Mesothelial cell of epicardium (in vitro differentiated cells): ENCODE results near the gene CDK2. TPM values are rescaled to one million over a fixed set of nuclear protein-coding genes. Genes with fewer than 3 reads are reported as not detected.

Source experiments
- DNase-seq, 2 experiments: peaks; one replicate each; pipeline ENCODE4 v3.0.0; 2021; ENCODE audit warnings: low spot score in 2 of 2; ENCODE audit not compliant: unreplicated experiment in 2 of 2
- H3K27ac Mint-ChIP-seq: 2 replicates; pipeline ENCODE4 v1.8.0; 2021; ENCODE audit warnings: mixed read lengths
- H3K27me3 Mint-ChIP-seq: 2 replicates; pipeline ENCODE4 v1.8.0; 2021; ENCODE audit warnings: low read depth, mixed read lengths
- H3K36me3 Mint-ChIP-seq: 2 replicates; pipeline ENCODE4 v1.8.0; 2021; ENCODE audit warnings: mixed read lengths
- H3K4me1 Mint-ChIP-seq: 2 replicates; pipeline ENCODE4 v1.8.0; 2021; ENCODE audit warnings: mixed read lengths
- H3K4me3 Mint-ChIP-seq: 2 replicates; pipeline ENCODE4 v1.8.0; 2021; ENCODE audit warnings: mild to moderate bottlenecking, moderate library complexity, mixed read lengths
- H3K9me3 Mint-ChIP-seq: 2 replicates; pipeline ENCODE4 v1.8.0; 2021; ENCODE audit warnings: mixed read lengths
- total RNA-seq: library from RNA; stranded (reverse); gene quantifications from 3 replicates; pipeline ENCODE4 v1.2.1, GENCODE V29; 2021
- TF ChIP-seq, protein P1 (sequence below): fragments of 200-600 bp; sonication (generic); IDR thresholded peaks from one replicate; pipeline ENCODE4 v1.5.0; 2021; ENCODE audit warnings: antibody characterized with exemption; ENCODE audit not compliant: unreplicated experiment

Gene CDK2
- total RNA-seq, 1 donor from 2014 or later = 52.4 TPM

GRCh38 chr12:55931780-55932550, 34.7 kb upstream of the CDK2 start:
- TF ChIP-seq, protein P1, sequence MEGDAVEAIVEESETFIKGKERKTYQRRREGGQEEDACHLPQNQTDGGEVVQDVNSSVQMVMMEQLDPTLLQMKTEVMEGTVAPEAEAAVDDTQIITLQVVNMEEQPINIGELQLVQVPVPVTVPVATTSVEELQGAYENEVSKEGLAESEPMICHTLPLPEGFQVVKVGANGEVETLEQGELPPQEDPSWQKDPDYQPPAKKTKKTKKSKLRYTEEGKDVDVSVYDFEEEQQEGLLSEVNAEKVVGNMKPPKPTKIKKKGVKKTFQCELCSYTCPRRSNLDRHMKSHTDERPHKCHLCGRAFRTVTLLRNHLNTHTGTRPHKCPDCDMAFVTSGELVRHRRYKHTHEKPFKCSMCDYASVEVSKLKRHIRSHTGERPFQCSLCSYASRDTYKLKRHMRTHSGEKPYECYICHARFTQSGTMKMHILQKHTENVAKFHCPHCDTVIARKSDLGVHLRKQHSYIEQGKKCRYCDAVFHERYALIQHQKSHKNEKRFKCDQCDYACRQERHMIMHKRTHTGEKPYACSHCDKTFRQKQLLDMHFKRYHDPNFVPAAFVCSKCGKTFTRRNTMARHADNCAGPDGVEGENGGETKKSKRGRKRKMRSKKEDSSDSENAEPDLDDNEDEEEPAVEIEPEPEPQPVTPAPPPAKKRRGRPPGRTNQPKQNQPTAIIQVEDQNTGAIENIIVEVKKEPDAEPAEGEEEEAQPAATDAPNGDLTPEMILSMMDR = no peak
- Mint-ChIP-seq H3K4me1 (peaks cover 38% of the 10 kb centered on the region), H3K4me3 (peak overlapping the region; percentile 76), H3K27me3 (no peaks in the 10 kb centered on the region), H3K36me3 (no peaks in the 10 kb centered on the region), H3K27ac (peak overlapping the region; percentile 91), H3K9me3 (no peaks in the 10 kb centered on the region)
- DNase-seq = peak; percentile 38 to 59

GRCh38 chr12:55932551-55932910, 34.1 kb upstream of the CDK2 start:
- TF ChIP-seq, protein P1 = no peak
- H3K36me3 Mint-ChIP-seq = no peaks in the 10 kb centered on the region
- H3K4me1 Mint-ChIP-seq = peaks cover 38% of the 10 kb centered on the region
- H3K27ac Mint-ChIP-seq = peak overlapping the region; percentile 79
- no peak for DNase-seq
- H3K4me3 Mint-ChIP-seq = peak overlapping the region; percentile 76
- H3K9me3 Mint-ChIP-seq = no peaks in the 10 kb centered on the region
- no peaks in the 10 kb centered on the region for H3K27me3 Mint-ChIP-seq

DNA sequence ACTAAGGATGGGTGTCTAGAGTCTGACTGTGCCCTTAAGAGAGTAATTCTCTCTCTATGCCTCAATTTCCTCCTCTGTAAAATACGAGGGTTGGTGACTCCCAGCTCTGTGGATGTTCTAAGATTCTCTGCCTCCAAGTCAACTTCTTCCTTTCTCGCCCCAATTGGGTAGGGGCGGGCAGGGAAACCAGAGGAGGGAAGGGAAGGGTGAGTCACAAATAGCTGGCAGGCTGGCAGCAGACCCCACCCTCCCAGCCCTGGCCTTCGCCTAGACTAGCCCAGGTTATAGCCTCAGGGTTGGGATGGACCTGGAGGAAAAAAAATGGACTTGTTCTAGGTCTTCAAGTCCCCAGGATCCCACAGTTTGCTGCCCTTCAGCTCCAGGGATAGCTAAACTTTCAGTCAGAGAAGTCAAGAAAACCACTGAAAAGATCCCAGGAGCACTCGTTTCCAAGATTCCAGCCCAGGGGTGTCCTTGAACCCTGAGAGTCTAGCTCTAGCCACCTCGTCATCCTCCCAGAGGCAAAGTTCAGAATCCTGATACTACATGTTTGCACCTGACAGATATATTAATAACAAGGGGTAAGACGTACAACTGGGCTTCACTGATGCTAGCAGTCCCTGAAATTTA, 33.3 kb upstream of the CDK2 start:
- Mint-ChIP-seq H3K36me3 (no peaks in the 10 kb centered on the region), H3K27me3 (no peaks in the 10 kb centered on the region), H3K4me3 (peak overlapping the region; percentile 76), H3K27ac (no peak overlapping the region), H3K9me3 (no peaks in the 10 kb centered on the region), H3K4me1 (peaks cover 34% of the 10 kb centered on the region)
- no peak for DNase-seq
- TF ChIP-seq, protein P1 = no peak

GRCh38 chr12:55933799-55934742, 32.6 kb upstream of the CDK2 start:
- no peak overlapping the region for H3K27ac Mint-ChIP-seq

GRCh38 chr12:55934773-55935172, 31.9 kb upstream of the CDK2 start:
- peaks cover 27% of the 10 kb centered on the region for H3K4me1 Mint-ChIP-seq
- H3K4me3 Mint-ChIP-seq = no peak overlapping the region
- H3K36me3 Mint-ChIP-seq = no peaks in the 10 kb centered on the region
- DNase-seq = no peak
- H3K9me3 Mint-ChIP-seq = no peaks in the 10 kb centered on the region
- H3K27ac Mint-ChIP-seq = no peak overlapping the region
- H3K27me3 Mint-ChIP-seq = no peaks in the 10 kb centered on the region
- TF ChIP-seq, protein P1 = no peak

More at GRCh38 chr12:55933799-55934742, 32.6 kb upstream of the CDK2 start:
- Mint-ChIP-seq H3K27me3 (no peaks in the 10 kb centered on the region), H3K4me3 (no peak overlapping the region), H3K36me3 (no peaks in the 10 kb centered on the region), H3K4me1 (peaks cover 34% of the 10 kb centered on the region), H3K9me3 (no peaks in the 10 kb centered on the region)
- no peak for DNase-seq
- TF ChIP-seq, protein P1 = no peak
